HTR-8/SVneo (cell line): ENCODE results near the gene DPP8.

Experiments used
- DNase-seq: peaks from one replicate; pipeline ENCODE4 v3.0.0; 2011; ENCODE audit warnings: low spot score, mixed read lengths; ENCODE audit not compliant: insufficient read length
- FAIRE-seq: peaks from 2 replicates; lab custom pipeline; 2011; peaks lifted over from hg19 to GRCh38; lab: Jason Lieb, UNC

DPP8 gene

DNA sequence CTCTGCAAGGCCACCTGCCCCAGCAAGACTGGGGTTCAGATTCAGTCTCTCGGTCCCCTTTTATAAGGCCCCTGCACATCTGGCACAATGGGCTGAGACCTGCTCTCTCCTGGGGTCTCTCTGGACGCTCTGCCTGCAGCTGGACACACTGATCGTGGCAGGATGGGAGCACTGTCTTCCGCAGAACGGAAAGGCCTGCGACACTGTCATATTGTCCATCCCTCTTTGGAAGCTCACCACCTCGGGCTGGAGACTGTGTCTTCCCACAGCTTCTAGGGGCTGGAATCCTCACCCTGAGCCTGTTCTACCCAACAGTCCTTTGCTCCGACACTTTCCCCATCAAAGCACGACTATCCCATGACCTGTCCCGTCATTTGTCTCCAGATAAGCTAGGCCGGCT, 83.3 kb downstream of the DPP8 start:
- DNase-seq (no peak), FAIRE-seq (no peak)

- DNase-seq = no peak
- FAIRE-seq = no peak
These were observed 85.8 kb downstream of the DPP8 start for GRCh38 chr15:65431731-65432130.

DNA sequence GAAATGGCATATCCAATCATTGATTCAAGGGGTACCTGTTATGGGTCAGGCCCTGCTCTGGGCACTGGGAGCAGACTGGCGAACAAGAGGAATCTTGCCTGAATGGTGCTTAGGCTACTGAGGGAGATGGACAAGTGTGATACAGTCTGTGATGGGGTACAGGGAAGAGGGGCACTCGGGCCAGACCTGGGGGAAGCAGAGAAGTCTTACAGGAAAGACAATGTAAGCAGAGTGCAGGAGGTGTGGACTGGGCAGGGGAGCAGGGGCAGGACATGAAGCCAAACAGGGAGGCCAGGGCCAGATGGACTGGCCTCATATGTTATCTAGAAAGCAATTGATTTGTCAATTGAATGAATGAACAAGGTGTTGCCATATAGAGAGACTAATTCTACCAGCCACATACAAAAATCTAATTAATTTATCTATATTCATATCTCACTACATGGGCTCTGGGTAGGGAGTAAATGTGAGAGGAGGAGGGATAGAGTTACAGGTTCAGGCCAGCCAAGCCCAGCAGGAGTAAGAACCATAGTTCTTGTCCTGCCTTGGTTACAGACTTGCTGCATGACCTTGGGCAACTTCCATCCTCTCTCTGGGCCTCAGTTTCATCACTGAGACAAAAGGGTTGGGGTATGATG, 91.2 kb downstream of the DPP8 start:
- DNase-seq (no peak), FAIRE-seq (peak; percentile 20)

DNA sequence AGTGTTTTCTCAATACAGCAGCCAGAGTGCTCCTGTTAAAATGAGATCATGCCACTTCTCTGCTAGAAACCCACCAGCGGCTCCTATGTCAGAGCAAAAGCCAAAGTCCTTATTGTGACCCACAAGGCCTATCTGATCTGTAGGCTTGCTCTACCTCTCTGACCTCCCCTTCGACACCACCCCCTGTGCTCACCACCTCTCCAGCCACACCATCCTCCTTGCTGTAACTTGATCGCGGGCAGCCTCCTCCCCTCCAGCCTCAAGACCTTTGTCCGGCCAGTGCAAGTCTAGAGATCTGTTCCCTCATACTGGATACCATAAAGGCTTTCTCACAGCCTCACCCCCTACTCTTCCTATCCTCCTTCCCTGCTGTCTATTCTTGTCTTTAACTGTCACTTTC, 92.8 kb downstream of the DPP8 start:
- FAIRE-seq (no peak), DNase-seq (no peak)

DNA sequence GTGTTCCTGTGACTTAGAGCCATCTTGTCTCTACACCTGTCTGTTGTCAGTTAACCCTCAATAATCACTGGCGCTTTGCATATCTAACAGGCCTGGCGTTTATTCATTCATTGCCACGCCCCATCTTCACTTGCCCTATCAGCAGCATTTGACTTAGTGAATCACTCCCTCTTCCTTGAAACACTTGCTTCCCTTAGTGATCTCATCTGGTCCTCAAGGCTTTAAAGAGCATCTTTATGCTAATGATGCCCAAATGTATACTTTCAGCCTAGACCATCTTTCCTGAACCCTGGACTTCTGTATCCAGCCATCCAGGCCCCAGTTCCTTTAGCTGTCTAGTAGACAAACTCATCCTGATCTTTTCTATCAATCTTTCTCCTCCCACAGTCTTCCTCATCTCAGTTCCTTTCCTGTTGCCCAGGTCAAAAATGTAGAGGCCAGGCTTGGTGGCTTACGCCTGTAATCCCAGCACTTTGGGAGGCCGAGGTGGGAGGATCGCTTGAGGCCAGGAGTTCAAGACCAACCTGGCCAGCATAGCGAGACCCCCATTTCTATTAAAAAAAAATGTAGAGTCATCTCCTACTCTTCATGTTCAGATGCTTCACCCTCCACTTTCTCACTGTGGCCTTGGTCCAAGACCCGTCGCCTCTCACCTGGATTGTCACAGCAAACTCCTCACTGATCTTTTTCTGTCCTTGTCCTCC, 93.4 kb downstream of the DPP8 start:
- FAIRE-seq (no peak), DNase-seq (no peak)

GRCh38 chr15:65423150-65423975, 94.1 kb downstream of the DPP8 start:
- no peak for FAIRE-seq
- DNase-seq = no peak

- DNase-seq (no peak), FAIRE-seq (peak; percentile 26)
These were observed 95.9 kb downstream of the DPP8 start for GRCh38 chr15:65421360-65422215.

- DNase-seq (no peak), FAIRE-seq (no peak)
These were observed 96.5 kb downstream of the DPP8 start for GRCh38 chr15:65420975-65421359.

DNA sequence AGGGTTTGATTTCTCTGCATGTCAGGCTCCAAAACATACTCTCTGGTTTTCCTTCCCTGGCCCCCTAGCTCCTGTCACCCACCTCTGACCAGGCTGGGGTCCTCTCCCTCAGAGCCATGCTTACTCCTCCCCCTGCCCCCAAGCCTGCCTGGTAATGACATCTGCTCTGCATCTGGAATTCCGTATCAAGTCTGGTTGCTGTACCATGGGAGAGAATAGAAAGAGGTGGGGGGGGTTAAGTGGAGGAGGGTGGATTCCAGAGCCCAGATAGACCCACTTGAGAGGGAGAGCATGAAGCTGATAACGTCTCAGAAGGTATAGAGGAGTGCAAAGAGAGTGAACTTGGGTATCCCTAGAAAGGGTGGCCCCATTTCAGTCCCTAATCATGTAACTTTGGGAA, 98.9 kb downstream of the DPP8 start:
- FAIRE-seq (no peak), DNase-seq (no peak)

DNA sequence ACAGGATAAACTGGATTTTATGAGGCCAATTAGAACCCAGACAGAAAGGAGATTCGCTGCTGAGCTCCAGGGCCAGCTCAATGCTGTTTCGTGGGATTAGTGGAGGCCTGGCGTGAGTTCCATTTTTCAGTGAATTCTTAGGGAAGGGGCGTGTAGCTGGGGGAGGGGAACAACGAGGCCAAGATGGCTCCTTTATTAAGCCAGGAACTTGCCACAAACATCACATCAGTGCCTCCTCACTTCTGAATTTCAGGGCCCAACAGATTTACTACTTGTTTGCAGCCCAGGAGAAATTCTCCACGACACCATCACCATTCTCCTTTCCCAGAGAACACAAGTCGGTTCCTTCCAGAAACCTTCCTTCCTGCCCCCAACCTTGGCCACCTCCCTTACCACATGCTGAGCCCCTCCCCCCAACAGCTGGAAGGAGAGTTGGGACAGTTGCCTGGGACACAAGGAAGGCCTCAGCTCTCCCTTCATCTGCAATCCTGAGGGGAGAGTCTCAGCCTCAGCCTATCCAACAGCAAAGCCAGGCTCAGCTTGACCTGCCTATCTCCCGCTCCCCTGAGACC, 100.6 kb downstream of the DPP8 start:
- DNase-seq (no peak), FAIRE-seq (no peak)

GRCh38 chr15:65414841-65415621, 102.5 kb downstream of the DPP8 start:
- DNase-seq = no peak

DNA sequence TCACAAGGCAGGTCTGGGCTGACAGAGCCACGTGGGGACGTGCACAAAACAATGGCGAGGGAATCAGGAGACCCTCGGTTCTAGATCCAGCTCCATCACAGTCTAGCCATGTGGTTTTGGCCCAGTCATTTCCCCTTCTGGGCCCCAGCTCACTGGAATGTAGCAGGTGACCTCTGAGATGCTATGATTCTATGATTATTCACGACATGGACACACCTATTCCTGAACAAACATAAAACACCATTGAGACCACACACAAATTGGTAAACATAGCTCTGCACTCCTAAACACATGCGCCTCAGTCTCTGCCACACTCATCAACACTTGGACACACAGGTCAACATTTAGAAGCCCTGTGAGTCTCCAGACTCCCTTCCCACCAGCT, 103.7 kb downstream of the DPP8 start:
- FAIRE-seq (no peak), DNase-seq (no peak)

More at GRCh38 chr15:65414841-65415621, 102.5 kb downstream of the DPP8 start:
- no peak for FAIRE-seq

GRCh38 chr15:65413051-65413759, 104.3 kb downstream of the DPP8 start:
- FAIRE-seq (no peak), DNase-seq (no peak)

DNA sequence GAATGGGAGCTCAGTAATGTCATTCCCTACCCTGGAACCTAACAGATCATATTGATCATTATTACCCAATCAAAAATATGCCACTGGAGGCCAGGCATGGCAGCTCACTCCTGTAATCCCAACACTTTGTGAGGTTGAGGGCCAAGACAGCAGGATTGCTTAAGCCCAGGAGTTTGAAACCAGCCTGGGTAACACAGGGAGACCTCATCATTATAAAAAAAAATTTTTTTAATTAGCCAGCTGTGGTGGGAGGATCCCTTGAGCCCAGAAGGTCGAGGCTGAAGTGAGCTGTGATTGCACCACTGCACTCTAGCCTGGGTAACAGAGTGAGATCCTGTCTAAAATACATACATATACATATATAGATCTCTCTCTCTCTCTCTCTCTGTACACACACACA, 104.9 kb downstream of the DPP8 start:
- DNase-seq = no peak
- no peak for FAIRE-seq

GRCh38 chr15:65411465-65412071, 105.9 kb downstream of the DPP8 start:
- DNase-seq = no peak
- FAIRE-seq = no peak

- DNase-seq (no peak), FAIRE-seq (no peak)
These were observed 106.5 kb downstream of the DPP8 start for GRCh38 chr15:65410972-65411371.

- FAIRE-seq (no peak), DNase-seq (no peak)
These were observed 107.5 kb downstream of the DPP8 start for GRCh38 chr15:65410036-65410435.

GRCh38 chr15:65409036-65409631, 108.4 kb downstream of the DPP8 start:
- DNase-seq (no peak), FAIRE-seq (no peak)
